OCI-LY1 (cell line): Measurements from ENCODE around the gene ARHGEF19.

ENCODE experiments used
- H2AFZ ChIP-seq: fragments of 200-600 bp; sonication (generic), shearing (Covaris generic); 2 replicates; pipeline ENCODE4 v1.6.0; 2014; ENCODE audit warnings: antibody characterized with exemption, mild to moderate bottlenecking, low read length
- H3F3A ChIP-seq: fragments of 200-600 bp; sonication (generic), shearing (Covaris generic); 2 replicates; pipeline ENCODE4 v1.6.0; 2014; ENCODE audit warnings: mild to moderate bottlenecking, antibody characterized with exemption, low read length, moderate library complexity; ENCODE audit not compliant: insufficient read depth
- H3K27ac ChIP-seq: fragments of 200-600 bp; sonication (generic); 2 replicates; pipeline ENCODE4 v1.5.1; 2014; ENCODE audit warnings: low read length, mixed run types, mild to moderate bottlenecking, low read depth; ENCODE audit not compliant: poor library complexity, severe bottlenecking
- H3K27me3 ChIP-seq: fragments of 200-600 bp; sonication (generic); 2 replicates; pipeline ENCODE4 v1.6.0; 2014; ENCODE audit warnings: antibody characterized with exemption, mild to moderate bottlenecking, low read length, moderate library complexity; ENCODE audit not compliant: insufficient read depth
- H3K36me3 ChIP-seq: fragments of 200-600 bp; sonication (generic); 2 replicates; pipeline ENCODE4 v1.6.1; 2014; ENCODE audit warnings: mild to moderate bottlenecking, antibody characterized with exemption, low read length, moderate library complexity, mixed read lengths; ENCODE audit not compliant: insufficient read depth
- H3K4me1 ChIP-seq: fragments of 200-600 bp; sonication (generic); 2 replicates; pipeline ENCODE4 v1.5.1; 2014; ENCODE audit warnings: mild to moderate bottlenecking, low read length, moderate library complexity; ENCODE audit not compliant: insufficient read depth, severe bottlenecking
- H3K4me2 ChIP-seq: fragments of 200-600 bp; sonication (generic), shearing (Covaris generic); 2 replicates; pipeline ENCODE4 v1.6.1; 2014; ENCODE audit warnings: low read length
- H3K4me3 ChIP-seq: fragments of 200-600 bp; sonication (generic); 2 replicates; pipeline ENCODE4 v1.5.1; 2014; ENCODE audit warnings: low read length, low read depth, mild to moderate bottlenecking, mixed read lengths; ENCODE audit not compliant: poor library complexity, severe bottlenecking
- H3K79me2 ChIP-seq: fragments of 200-600 bp; shearing (Covaris generic); 2 replicates; pipeline ENCODE4 v1.6.1; 2016; ENCODE audit warnings: mixed run types, low read length, mixed read lengths; ENCODE audit not compliant: insufficient read depth
- H3K9ac ChIP-seq: fragments of 200-600 bp; sonication (generic), shearing (Covaris generic); 2 replicates; pipeline ENCODE4 v1.6.1; 2014; ENCODE audit warnings: mild to moderate bottlenecking, low read length, mixed read lengths
- H3K9me2 ChIP-seq: fragments of 200-600 bp; sonication (generic), shearing (Covaris generic); 2 replicates; pipeline ENCODE4 v1.6.1; 2014; ENCODE audit warnings: low read depth, mild to moderate bottlenecking, low read length, mixed read lengths
- H3K9me3 ChIP-seq: fragments of 200-600 bp; shearing (Covaris generic); 2 replicates; pipeline ENCODE4 v1.6.1; 2014; ENCODE audit warnings: low read length, mixed read lengths
- H4K20me1 ChIP-seq: fragments of 200-600 bp; sonication (generic), shearing (Covaris generic); 2 replicates; pipeline ENCODE4 v1.6.0; 2016; ENCODE audit warnings: mild to moderate bottlenecking, low read length; ENCODE audit not compliant: insufficient read depth
- EZH2 ChIP-seq: fragments of 200-600 bp; sonication (generic), shearing (Covaris generic); IDR thresholded peaks from 2 replicates; pipeline ENCODE4 v1.8.0; 2017; ENCODE audit warnings: borderline replicate concordance, mixed run types, mild to moderate bottlenecking, antibody characterized with exemption, low read length, moderate library complexity, mixed read lengths
- TF ChIP-seq, protein P1 (sequence below): fragments of 200-600 bp; sonication (generic), shearing (Covaris generic); IDR thresholded peaks from 2 replicates; pipeline ENCODE4 v1.5.1; 2017; ENCODE audit warnings: mild to moderate bottlenecking, antibody characterized with exemption, low read length, moderate library complexity, mixed read lengths

ARHGEF19 gene

DNA sequence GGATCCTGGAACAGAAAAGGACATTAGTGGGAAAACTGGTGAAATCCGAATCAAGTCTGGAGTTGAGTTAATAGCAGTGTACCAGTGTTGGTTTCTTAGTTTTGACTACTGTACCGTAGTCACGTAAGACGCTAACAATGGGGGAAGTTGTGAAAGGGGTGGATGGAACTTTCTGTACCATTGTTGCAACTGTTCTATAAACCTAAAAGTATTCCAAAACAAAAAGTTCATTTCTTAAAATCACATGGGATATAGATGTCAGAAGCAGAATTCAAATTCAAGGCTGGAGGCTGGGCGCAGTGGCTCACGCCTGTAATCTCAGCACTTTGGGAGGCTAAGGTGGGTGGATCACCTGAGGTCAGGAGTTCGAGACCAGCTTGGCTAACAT is 16.9 kb downstream of the ARHGEF19 start:
- Histone ChIP-seq H3K9ac (no peak overlapping the region), H2AFZ (no peak overlapping the region), H3K4me1 (peaks cover 4% of the 10 kb centered on the region), H3K36me3 (no peaks in the 10 kb centered on the region), H4K20me1 (no peaks in the 10 kb centered on the region), H3K4me3 (no peak overlapping the region), H3K27me3 (no peaks in the 10 kb centered on the region), H3K27ac (no peak overlapping the region), H3K4me2 (no peak overlapping the region), H3K79me2 (no peaks in the 10 kb centered on the region), H3F3A (no peaks in the 10 kb centered on the region), H3K9me2 (no peaks in the 10 kb centered on the region), H3K9me3 (no peaks in the 10 kb centered on the region)
- TF ChIP-seq EZH2, result no peak
- TF ChIP-seq, protein P1, sequence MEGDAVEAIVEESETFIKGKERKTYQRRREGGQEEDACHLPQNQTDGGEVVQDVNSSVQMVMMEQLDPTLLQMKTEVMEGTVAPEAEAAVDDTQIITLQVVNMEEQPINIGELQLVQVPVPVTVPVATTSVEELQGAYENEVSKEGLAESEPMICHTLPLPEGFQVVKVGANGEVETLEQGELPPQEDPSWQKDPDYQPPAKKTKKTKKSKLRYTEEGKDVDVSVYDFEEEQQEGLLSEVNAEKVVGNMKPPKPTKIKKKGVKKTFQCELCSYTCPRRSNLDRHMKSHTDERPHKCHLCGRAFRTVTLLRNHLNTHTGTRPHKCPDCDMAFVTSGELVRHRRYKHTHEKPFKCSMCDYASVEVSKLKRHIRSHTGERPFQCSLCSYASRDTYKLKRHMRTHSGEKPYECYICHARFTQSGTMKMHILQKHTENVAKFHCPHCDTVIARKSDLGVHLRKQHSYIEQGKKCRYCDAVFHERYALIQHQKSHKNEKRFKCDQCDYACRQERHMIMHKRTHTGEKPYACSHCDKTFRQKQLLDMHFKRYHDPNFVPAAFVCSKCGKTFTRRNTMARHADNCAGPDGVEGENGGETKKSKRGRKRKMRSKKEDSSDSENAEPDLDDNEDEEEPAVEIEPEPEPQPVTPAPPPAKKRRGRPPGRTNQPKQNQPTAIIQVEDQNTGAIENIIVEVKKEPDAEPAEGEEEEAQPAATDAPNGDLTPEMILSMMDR, result no peak

GRCh38 chr1:16191916-16192546 is 20.4 kb downstream of the ARHGEF19 start:
- Histone ChIP-seq H3K79me2 (no peaks in the 10 kb centered on the region), H3K4me2 (no peak overlapping the region), H3K4me1 (peaks cover 4% of the 10 kb centered on the region), H2AFZ (no peak overlapping the region), H3K36me3 (no peaks in the 10 kb centered on the region), H3K27ac (no peak overlapping the region), H3K27me3 (peaks cover 6% of the 10 kb centered on the region; the same call in 1 of the 2 replicates), H3K4me3 (no peak overlapping the region), H4K20me1 (no peaks in the 10 kb centered on the region), H3F3A (no peaks in the 10 kb centered on the region), H3K9me2 (no peaks in the 10 kb centered on the region), H3K9me3 (no peaks in the 10 kb centered on the region), H3K9ac (no peak overlapping the region)
- TF ChIP-seq EZH2, result no peak
- TF ChIP-seq, protein P1, result no peak

DNA sequence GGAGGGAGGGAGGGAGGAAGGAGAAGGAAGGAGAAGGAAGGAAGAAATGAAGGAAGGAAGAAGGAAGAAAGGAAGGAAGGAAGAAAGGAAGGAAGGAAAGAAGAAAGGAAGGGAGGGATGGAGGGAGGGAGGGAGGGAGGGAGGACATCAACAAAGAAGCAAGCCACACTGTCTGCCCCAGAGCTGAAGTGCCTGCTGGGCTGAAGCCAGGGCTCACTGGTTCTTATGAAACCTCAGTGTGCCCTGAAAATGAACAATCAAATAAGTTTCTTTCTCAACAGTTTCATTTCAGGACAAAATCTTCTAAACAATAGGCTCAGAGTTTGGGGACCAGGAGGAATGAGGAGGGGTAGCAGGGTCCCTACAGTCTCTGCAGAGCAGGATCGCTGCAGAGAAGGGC is 21.1 kb downstream of the ARHGEF19 start:
- H3K27me3 ChIP-seq, result peaks cover 6% of the 10 kb centered on the region; the same call in 1 of the 2 replicates
- H3K9me3 ChIP-seq, result no peaks in the 10 kb centered on the region
- no peak overlapping the region for H2AFZ ChIP-seq
- TF ChIP-seq EZH2, result no peak
- TF ChIP-seq, protein P1, result no peak
- no peaks in the 10 kb centered on the region for H3K9me2 ChIP-seq
- H3K9ac ChIP-seq, result no peak overlapping the region
- no peaks in the 10 kb centered on the region for H4K20me1 ChIP-seq
- H3K4me3 ChIP-seq, result no peak overlapping the region
- no peaks in the 10 kb centered on the region for H3K36me3 ChIP-seq
- no peak overlapping the region for H3K27ac ChIP-seq
- H3K79me2 ChIP-seq, result no peaks in the 10 kb centered on the region
- no peaks in the 10 kb centered on the region for H3F3A ChIP-seq
- peaks cover 4% of the 10 kb centered on the region for H3K4me1 ChIP-seq
- H3K4me2 ChIP-seq, result no peak overlapping the region
